ENCODE results near the gene BRDT.

GRCh38 chr1:91980663-91981062 is 31.5 kb downstream of the BRDT start:
- TF ChIP-seq CTCF (IDR thresholded peaks at IDR 0.05) (no peak), SIN3A (IDR thresholded peaks at IDR 0.05; ENCODE audit: borderline replicate concordance, insufficient read depth, low read depth, low read length) (no peak), POLR2AphosphoS5 (IDR thresholded peaks at IDR 0.05; ENCODE audit: low read depth, low read length) (no peak)

Data from Panc1 (cell line).